Sigmoid colon (tissue), 7 donors: ENCODE data around the gene TBPL2. TPM values are rescaled to one million over a fixed set of nuclear protein-coding genes. Genes with fewer than 3 reads are reported as not detected.

Experiments used
- DNase-seq: peaks from one replicate; pipeline ENCODE4 v3.0.0-alpha.2; 2019
- H3K27ac ChIP-seq, 4 donors: fragments of 200-600 bp; sonication (generic); one replicate each; pipeline ENCODE4 v1.5.1; 2016 to 2019; ENCODE audit warnings: mild to moderate bottlenecking in 1 of 4
- H3K27me3 ChIP-seq, 3 donors: fragments of 200-600 bp; sonication (generic); one replicate each; pipeline ENCODE4 v1.5.1; 2019; ENCODE audit warnings: mild to moderate bottlenecking in 1 of 3
- H3K36me3 ChIP-seq, 4 donors: fragments of 200-600 bp; sonication (generic); one replicate each; pipeline ENCODE4 v1.5.1; 2016 to 2019
- H3K4me1 ChIP-seq, 4 donors: fragments of 200-600 bp; sonication (generic); one replicate each; pipeline ENCODE4 v1.5.1; 2017 to 2019
- H3K4me3 ChIP-seq, 4 donors: fragments of 200-600 bp; sonication (generic); one replicate each; pipeline ENCODE4 v1.5.1; 2017 to 2019; ENCODE audit warnings: mild to moderate bottlenecking in 2 of 4, moderate library complexity in 1 of 4
- H3K9me3 ChIP-seq, 4 donors: fragments of 200-600 bp in 3 of 4; sonication (generic) in 3 of 4; one replicate each; pipeline versions ENCODE4 v1.5.1 to v1.6.1; 2013 to 2019
- EP300 ChIP-seq, 4 donors: sonication (generic); formaldehyde crosslinking; IDR thresholded peaks; one replicate each; pipeline ENCODE4 v1.6.1; 2017; ENCODE audit warnings: antibody characterized with exemption in 4 of 4
- POLR2A ChIP-seq, 2 donors: fragments of 450-650 bp; IDR thresholded peaks; one replicate each; pipeline ENCODE4 v1.6.1; 2016; ENCODE audit warnings: antibody characterized with exemption in 2 of 2, mild to moderate bottlenecking in 2 of 2, moderate library complexity in 2 of 2
- POLR2AphosphoS5 ChIP-seq, 4 donors: sonication (generic); formaldehyde crosslinking; IDR thresholded peaks; one replicate each; pipeline ENCODE4 v1.6.1; 2017; ENCODE audit warnings: antibody characterized with exemption in 4 of 4
- WGBS, 2 donors: extraction: QIAGEN DNeasy Blood & Tissue Kit; methylation state at CpG; one replicate each; pipeline ENCODE4 v1.1.7; 2013; 5-methylcytosine and 5-hydroxymethylcytosine counted together
- intact Hi-C: fragments of 100-400 bp; cut with DNase I; formaldehyde crosslinking; loops from one replicate; pipeline ENCODE4 v1.15.1; 2023
- polyA plus RNA-seq, 3 donors: library from polyadenylated mRNA; stranded (reverse); fragments of 200-250 nt; gene quantifications; one replicate each; pipeline ENCODE4 v1.2.3, GENCODE V29; 2013
- total RNA-seq, 4 donors: library from RNA; depleted of rRNA; stranded (reverse); fragments of >200 nt; gene quantifications; one replicate each; pipeline ENCODE4 v1.1.0, GENCODE V29; 2016
- TF ChIP-seq, protein P1 (sequence below), 4 experiments: fragments of 450-650 bp in 3 of 4; fragments of 200-600 bp in 1 of 4; IDR thresholded peaks; one replicate each; pipeline ENCODE4 v1.5.1; 2016 to 2019; ENCODE audit warnings: antibody characterized with exemption in 4 of 4, mild to moderate bottlenecking in 3 of 4, moderate library complexity in 2 of 4
- donor health status: healthy with polysubstance abuse.
- donor health status: Bipolar disorder and iron deficiency.
- donor health status: healthy.

The TBPL2 gene
- total and polyA plus RNA-seq, 7 donors: not detected

DNA sequence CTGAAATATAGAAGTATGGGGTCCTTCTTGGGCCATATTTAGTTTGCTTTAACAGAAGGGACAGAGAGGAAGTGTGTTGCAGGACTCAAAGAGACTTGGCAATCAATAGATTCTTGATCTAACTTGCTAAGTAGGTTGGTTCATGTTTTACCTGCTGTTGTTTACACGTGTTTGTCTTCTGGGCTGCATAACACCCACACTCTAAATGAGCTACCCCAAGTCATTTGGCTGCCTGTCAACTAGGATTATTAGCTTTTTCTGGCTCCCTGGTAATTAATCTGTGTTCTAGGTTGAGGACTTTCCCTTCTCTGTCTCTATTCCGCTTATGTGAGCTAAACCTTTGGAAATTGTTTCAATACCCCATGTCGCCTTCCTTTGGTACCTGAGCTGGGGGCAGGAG lies 10.1 kb upstream of the TBPL2 start:
- no peak overlapping the region for H3K4me3 ChIP-seq
- H3K27me3 ChIP-seq: no peaks in the 10 kb centered on the region
- no peak overlapping the region for H3K27ac ChIP-seq
- intact Hi-C loops: loop anchor here (10.0 kb wide), 1 partner anchor 1024 kb away; no protein-coding TSS in a partner anchor
- WGBS, 2 donors: 76 to 85% methylated on average over 3 of the region's 3 CpGs
- H3K4me1 ChIP-seq: peaks cover 0 to 34% (median 27%) of the 10 kb centered on the region in 4 donors
- no peaks in the 10 kb centered on the region for H3K36me3 ChIP-seq
- DNase-seq: no peak
- H3K9me3 ChIP-seq: no peaks in the 10 kb centered on the region
- TF ChIP-seq EP300 (IDR thresholded peaks at IDR 0.05) (no peak), POLR2A (IDR thresholded peaks at IDR 0.05) (no peak), POLR2AphosphoS5 (IDR thresholded peaks at IDR 0.05) (no peak)
- TF ChIP-seq, protein P1, sequence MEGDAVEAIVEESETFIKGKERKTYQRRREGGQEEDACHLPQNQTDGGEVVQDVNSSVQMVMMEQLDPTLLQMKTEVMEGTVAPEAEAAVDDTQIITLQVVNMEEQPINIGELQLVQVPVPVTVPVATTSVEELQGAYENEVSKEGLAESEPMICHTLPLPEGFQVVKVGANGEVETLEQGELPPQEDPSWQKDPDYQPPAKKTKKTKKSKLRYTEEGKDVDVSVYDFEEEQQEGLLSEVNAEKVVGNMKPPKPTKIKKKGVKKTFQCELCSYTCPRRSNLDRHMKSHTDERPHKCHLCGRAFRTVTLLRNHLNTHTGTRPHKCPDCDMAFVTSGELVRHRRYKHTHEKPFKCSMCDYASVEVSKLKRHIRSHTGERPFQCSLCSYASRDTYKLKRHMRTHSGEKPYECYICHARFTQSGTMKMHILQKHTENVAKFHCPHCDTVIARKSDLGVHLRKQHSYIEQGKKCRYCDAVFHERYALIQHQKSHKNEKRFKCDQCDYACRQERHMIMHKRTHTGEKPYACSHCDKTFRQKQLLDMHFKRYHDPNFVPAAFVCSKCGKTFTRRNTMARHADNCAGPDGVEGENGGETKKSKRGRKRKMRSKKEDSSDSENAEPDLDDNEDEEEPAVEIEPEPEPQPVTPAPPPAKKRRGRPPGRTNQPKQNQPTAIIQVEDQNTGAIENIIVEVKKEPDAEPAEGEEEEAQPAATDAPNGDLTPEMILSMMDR (IDR thresholded peaks at IDR 0.05): no peak

DNA sequence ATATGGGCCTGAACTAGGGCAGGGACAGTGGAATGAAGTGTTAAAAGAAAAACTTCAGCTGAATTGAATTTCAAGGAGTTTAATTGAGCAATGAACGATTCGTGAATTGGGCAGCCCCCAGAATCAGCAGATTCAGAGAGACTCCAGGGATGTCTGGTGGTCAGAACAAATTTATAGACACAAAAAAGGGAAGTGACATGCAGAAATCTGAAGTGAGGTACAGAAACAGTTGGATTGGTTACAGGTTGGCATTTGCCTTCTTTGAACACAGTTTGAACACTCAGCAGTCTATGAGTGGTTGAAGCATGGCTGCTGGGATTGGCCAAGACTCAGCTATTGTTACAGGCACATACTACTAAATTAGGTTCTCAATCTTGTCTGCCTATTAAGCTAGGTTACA lies 9.7 kb upstream of the TBPL2 start:
- no peak for DNase-seq
- peaks cover 0 to 32% (median 27%) of the 10 kb centered on the region in 4 donors for H3K4me1 ChIP-seq
- H3K36me3 ChIP-seq: no peaks in the 10 kb centered on the region
- no peaks in the 10 kb centered on the region for H3K27me3 ChIP-seq
- no peak overlapping the region for H3K4me3 ChIP-seq
- H3K9me3 ChIP-seq: no peaks in the 10 kb centered on the region
- 46 to 62% methylated on average over 2 of the region's 2 CpGs for WGBS, 2 donors
- no peak overlapping the region for H3K27ac ChIP-seq
- TF ChIP-seq, protein P1 (IDR thresholded peaks at IDR 0.05): no peak
- TF ChIP-seq POLR2AphosphoS5 (IDR thresholded peaks at IDR 0.05) (no peak), EP300 (IDR thresholded peaks at IDR 0.05) (no peak), POLR2A (IDR thresholded peaks at IDR 0.05) (no peak)
- intact Hi-C loops: loop anchor here (10.0 kb wide), 1 partner anchor 1025 kb away; no protein-coding TSS in a partner anchor

DNA sequence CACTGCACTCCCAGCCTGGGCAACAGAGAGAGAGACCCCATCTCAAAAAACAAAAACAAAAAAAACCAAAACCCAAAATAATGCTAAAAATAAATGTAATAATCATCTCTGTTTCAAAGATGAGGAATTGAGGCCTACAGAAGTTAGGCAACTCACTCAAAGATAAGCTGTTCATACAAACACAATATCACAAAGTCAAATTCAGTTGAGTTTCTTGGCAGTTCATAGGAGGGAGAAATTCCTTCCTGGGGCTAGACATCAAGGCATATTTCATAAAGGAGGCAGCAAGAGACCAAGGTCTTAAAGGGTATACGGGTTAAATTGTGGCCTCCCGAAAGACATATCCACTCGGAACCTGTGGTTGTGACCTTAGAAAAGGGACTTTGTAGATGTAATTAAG lies 8.7 kb upstream of the TBPL2 start:
- Histone ChIP-seq H3K36me3 (no peaks in the 10 kb centered on the region), H3K4me3 (no peak overlapping the region), H3K4me1 (peaks cover 0 to 22% (median 19%) of the 10 kb centered on the region in 4 donors), H3K27ac (no peak overlapping the region), H3K27me3 (no peaks in the 10 kb centered on the region), H3K9me3 (no peaks in the 10 kb centered on the region)
- DNase-seq: no peak
- WGBS, 2 donors: 95 to 99% methylated on average over 3 of the region's 3 CpGs
- intact Hi-C loops: loop anchor here (10.0 kb wide), 1 partner anchor 136 kb away; the partner anchor contains the start of gene KTN1
- TF ChIP-seq, protein P1 (IDR thresholded peaks at IDR 0.05): no peak
- TF ChIP-seq POLR2A (IDR thresholded peaks at IDR 0.05): no peak
- no peak for TF ChIP-seq POLR2AphosphoS5 (IDR thresholded peaks at IDR 0.05)
- TF ChIP-seq EP300 (IDR thresholded peaks at IDR 0.05): no peak

DNA sequence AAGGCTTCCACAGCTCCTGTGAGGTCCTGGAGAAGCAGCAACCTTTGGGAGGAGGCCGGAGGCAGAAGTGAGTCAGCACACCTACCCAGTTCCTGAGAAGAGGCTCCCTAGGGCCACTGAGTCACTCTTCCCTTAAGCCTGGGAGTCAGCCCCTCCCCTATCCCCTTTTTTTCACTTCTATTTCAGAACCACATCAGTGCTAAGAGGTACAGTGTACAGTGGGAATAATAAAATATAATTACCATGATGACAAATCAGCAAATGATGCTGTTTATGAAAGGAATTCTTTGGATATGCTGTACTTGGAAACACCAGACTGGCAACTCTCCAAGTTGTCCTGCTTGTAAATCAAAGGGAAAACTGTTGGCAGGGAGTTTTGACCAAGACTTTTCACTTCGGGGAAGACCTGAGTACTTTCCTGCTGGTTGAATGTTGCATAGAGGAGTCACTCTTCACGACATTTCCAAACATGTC lies 7.8 kb upstream of the TBPL2 start:
- WGBS, 2 donors: 13 to 45% methylated on average over 3 of the region's 3 CpGs

More for the DNA sequence above, 7.8 kb upstream of the TBPL2 start:
- Histone ChIP-seq H3K4me1 (peaks cover 0 to 16% (median 12%) of the 10 kb centered on the region in 4 donors), H3K27ac (peak overlapping the region in 2 of 4 donors; percentile 19 to 33), H3K27me3 (no peaks in the 10 kb centered on the region), H3K36me3 (no peaks in the 10 kb centered on the region), H3K9me3 (no peaks in the 10 kb centered on the region), H3K4me3 (no peak overlapping the region)
- TF ChIP-seq, protein P1 (IDR thresholded peaks at IDR 0.05): no peak
- TF ChIP-seq POLR2AphosphoS5 (IDR thresholded peaks at IDR 0.05) (peak in 2 of 4 donors; percentile 47 to 62), EP300 (IDR thresholded peaks at IDR 0.05) (no peak), POLR2A (IDR thresholded peaks at IDR 0.05) (no peak)
- intact Hi-C loops: loop anchor here (10.0 kb wide), 1 partner anchor 137 kb away; the partner anchor contains the start of gene KTN1
- DNase-seq: no peak
